Osteoblast (primary cell): ENCODE data around the gene SLC44A5. TPM values are rescaled to one million over a fixed set of nuclear protein-coding genes. Genes with fewer than 3 reads are reported as not detected.
"Not testable (repeated sequence)": the region's sequence is repeated elsewhere in the genome, so short reads cannot be mapped to it uniquely, and the experiment has no call there.

ENCODE experiments used
- DNase-seq: peaks from one replicate; pipeline ENCODE4 v3.0.0; 2011; ENCODE audit warnings: low spot score, mixed read lengths; ENCODE audit not compliant: insufficient read length; ENCODE audit errors: missing footprints
- H2AFZ ChIP-seq: 2 replicates; pipeline ENCODE4 v1.6.0; 2011; ENCODE audit warnings: mild to moderate bottlenecking, low read length
- H3K27ac ChIP-seq: 2 replicates; pipeline ENCODE4 v1.5.1; 2011; ENCODE audit warnings: mild to moderate bottlenecking, low read depth, low read length, moderate library complexity
- H3K27me3 ChIP-seq: 2 replicates; pipeline ENCODE4 v1.6.0; 2012; ENCODE audit warnings: mild to moderate bottlenecking, control low read depth, inconsistent platforms, low read length, moderate library complexity; ENCODE audit not compliant: insufficient read depth
- H3K36me3 ChIP-seq: 2 replicates; pipeline ENCODE4 v1.5.1; 2011; ENCODE audit warnings: mild to moderate bottlenecking, low read length, control low read depth, moderate library complexity; ENCODE audit not compliant: insufficient read depth
- H3K4me1 ChIP-seq: 2 replicates; pipeline ENCODE4 v1.5.1; 2011; ENCODE audit warnings: mild to moderate bottlenecking, low read length, control low read depth, moderate library complexity; ENCODE audit not compliant: insufficient read depth
- H3K4me2 ChIP-seq: 2 replicates; pipeline ENCODE4 v1.6.0; 2011; ENCODE audit warnings: mild to moderate bottlenecking, low read length; ENCODE audit not compliant: insufficient read depth
- H3K4me3 ChIP-seq: fragments of 200-600 bp; sonication (generic); 3 replicates; pipeline ENCODE4 v1.5.1; 2012; ENCODE audit warnings: mild to moderate bottlenecking, low read length, inconsistent platforms; ENCODE audit not compliant: insufficient read depth
- H3K79me2 ChIP-seq: 2 replicates; pipeline ENCODE4 v1.6.0; 2012; ENCODE audit warnings: mild to moderate bottlenecking, low read length, control low read depth, inconsistent platforms; ENCODE audit not compliant: insufficient read depth
- H3K9me3 ChIP-seq: 2 replicates; pipeline ENCODE4 v1.5.1; 2011; ENCODE audit warnings: low read depth, low read length, control low read depth
- H4K20me1 ChIP-seq: 2 replicates; pipeline ENCODE4 v1.6.0; 2012; ENCODE audit warnings: mild to moderate bottlenecking, low read length, control low read depth; ENCODE audit not compliant: insufficient read depth
- CTCF ChIP-seq: IDR thresholded peaks from 2 replicates; pipeline ENCODE4 v1.5.1; 2011; ENCODE audit warnings: mild to moderate bottlenecking, low read depth, low read length, moderate library complexity; ENCODE audit errors: extremely low read depth
- total RNA-seq: library from RNA; depleted of rRNA; stranded (reverse); fragments of >200 nt; gene quantifications from 2 replicates; pipeline ENCODE4 v1.2.3, GENCODE V29; 2012

SLC44A5 gene
- total RNA-seq, 1 donor: 0.36 TPM

GRCh38 chr1:75264112-75264511 is 346.8 kb downstream of the SLC44A5 start:
- no peaks in the 10 kb centered on the region for H4K20me1 ChIP-seq
- H3K4me2 ChIP-seq: no peak overlapping the region
- no peaks in the 10 kb centered on the region for H3K36me3 ChIP-seq
- H2AFZ ChIP-seq: no peak overlapping the region
- no peaks in the 10 kb centered on the region for H3K9me3 ChIP-seq
- H3K4me1 ChIP-seq: no peaks in the 10 kb centered on the region
- DNase-seq: no peak
- no peak overlapping the region for H3K27ac ChIP-seq
- H3K4me3 ChIP-seq: no peak overlapping the region
- TF ChIP-seq CTCF: no peak
- no peaks in the 10 kb centered on the region for H3K27me3 ChIP-seq
- H3K79me2 ChIP-seq: no peaks in the 10 kb centered on the region

DNA sequence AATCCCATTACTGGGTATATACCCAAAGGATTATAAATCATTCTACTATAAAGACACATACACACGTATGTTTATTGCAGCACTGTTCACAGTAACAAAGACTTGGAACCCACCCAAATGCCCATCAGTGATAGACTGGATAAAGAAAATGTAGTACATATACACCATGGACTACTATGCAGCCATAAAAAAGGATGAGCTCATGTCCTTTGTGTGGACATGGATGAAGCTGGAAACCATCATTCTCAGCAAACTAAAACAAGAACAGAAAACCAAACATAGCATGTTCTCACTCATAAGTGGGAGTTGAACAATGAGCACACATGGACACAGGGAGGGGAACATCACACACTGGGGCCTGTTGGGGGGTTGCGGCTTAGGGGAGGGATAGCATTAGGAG is 347.3 kb downstream of the SLC44A5 start:
- H3K27ac ChIP-seq, H3K27me3 ChIP-seq, H3K4me1 ChIP-seq, DNase-seq, H3K4me3 ChIP-seq, H3K9me3 ChIP-seq, H3K36me3 ChIP-seq, H2AFZ ChIP-seq, H4K20me1 ChIP-seq, H3K4me2 ChIP-seq, H3K79me2 ChIP-seq: not testable (repeated sequence)

DNA sequence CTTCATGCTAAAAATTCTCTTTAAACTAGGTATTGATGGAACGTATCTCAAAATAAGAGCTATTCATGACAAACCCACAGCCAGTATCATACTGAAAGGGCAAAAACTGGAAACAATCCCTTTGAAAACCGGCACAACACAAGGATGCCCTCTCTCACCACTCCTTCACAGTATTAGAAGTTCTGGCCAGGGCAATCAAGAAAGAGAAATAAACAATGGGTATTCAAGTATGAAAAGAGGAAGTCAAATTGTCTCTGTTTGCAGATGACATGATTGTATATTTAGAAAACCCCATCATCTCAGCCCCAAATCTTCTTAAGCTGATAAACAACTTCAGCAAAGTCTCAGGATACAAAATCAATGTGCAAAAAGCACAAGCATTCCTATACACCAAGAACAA is 349.0 kb downstream of the SLC44A5 start:
- H3K4me1 ChIP-seq, H2AFZ ChIP-seq, H3K27ac ChIP-seq, H3K36me3 ChIP-seq, H4K20me1 ChIP-seq, DNase-seq, H3K27me3 ChIP-seq, H3K4me3 ChIP-seq, H3K9me3 ChIP-seq, H3K79me2 ChIP-seq, H3K4me2 ChIP-seq: not testable (repeated sequence)

DNA sequence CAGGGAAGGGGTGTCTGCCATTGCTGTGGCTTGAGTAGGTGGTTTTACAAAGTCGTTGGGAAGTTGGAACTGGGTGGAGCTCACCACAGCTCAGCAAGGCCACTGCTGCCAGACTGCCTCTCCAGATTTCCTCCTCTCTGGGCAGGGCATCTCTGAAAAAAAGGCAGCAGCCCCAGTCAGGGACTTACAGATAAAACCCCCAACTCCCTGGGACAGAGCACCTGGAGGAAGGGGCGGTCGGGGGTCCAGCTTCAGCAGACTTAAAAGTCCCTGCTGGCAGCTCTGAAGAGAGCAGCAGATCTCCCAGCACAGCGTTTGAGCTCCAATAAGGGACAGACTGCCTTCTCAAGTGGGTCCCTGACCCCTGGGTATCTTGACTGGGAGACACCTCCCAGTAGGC is 352.6 kb downstream of the SLC44A5 start:
- no peaks in the 10 kb centered on the region for H3K36me3 ChIP-seq
- no peak overlapping the region for H2AFZ ChIP-seq
- H3K9me3 ChIP-seq: no peaks in the 10 kb centered on the region
- no peaks in the 10 kb centered on the region for H3K27me3 ChIP-seq
- TF ChIP-seq CTCF: no peak
- no peak overlapping the region for H3K4me3 ChIP-seq
- no peaks in the 10 kb centered on the region for H3K79me2 ChIP-seq
- H4K20me1 ChIP-seq: no peaks in the 10 kb centered on the region
- no peak overlapping the region for H3K4me2 ChIP-seq
- no peak for DNase-seq
- no peaks in the 10 kb centered on the region for H3K4me1 ChIP-seq
- H3K27ac ChIP-seq: no peak overlapping the region

DNA sequence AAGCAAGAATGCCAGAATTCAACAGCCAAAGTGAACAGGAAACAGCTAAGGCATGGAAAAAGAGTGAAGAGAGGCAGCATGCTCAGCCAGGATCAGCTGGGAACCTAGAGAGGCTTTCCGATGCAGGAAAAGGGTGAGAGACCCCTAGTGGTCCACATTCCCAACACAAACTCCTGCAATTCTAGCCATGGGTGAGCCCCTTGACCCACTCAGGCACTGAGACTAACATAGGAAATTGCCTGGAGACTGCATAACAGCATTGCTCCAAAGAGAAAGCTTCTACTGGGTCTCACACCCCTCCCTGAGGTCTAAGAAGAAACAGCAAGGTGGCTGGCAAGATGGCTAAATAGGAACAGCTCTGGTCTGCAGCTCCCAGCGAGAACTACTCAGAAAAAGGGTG is 353.5 kb downstream of the SLC44A5 start:
- no peaks in the 10 kb centered on the region for H3K36me3 ChIP-seq
- H3K4me2 ChIP-seq: no peak overlapping the region
- DNase-seq: no peak
- H3K4me1 ChIP-seq: no peaks in the 10 kb centered on the region
- H2AFZ ChIP-seq: no peak overlapping the region
- TF ChIP-seq CTCF: no peak
- H3K4me3 ChIP-seq: no peak overlapping the region
- no peaks in the 10 kb centered on the region for H4K20me1 ChIP-seq
- H3K27ac ChIP-seq: no peak overlapping the region
- no peaks in the 10 kb centered on the region for H3K27me3 ChIP-seq
- H3K79me2 ChIP-seq: no peaks in the 10 kb centered on the region
- H3K9me3 ChIP-seq: no peaks in the 10 kb centered on the region

GRCh38 chr1:75250114-75250513 is 360.8 kb downstream of the SLC44A5 start:
- not testable (repeated sequence) for H4K20me1 ChIP-seq, H2AFZ ChIP-seq, H3K27me3 ChIP-seq, H3K27ac ChIP-seq, H3K9me3 ChIP-seq, H3K4me3 ChIP-seq, H3K4me1 ChIP-seq, DNase-seq, H3K79me2 ChIP-seq, H3K36me3 ChIP-seq, H3K4me2 ChIP-seq
